ENCODE data around the gene CST1.
"Not testable (repeated sequence)": the region's sequence is repeated elsewhere in the genome, so short reads cannot be mapped to it uniquely, and the experiment has no call there.

The CST1 gene

GRCh38 chr20:23725102-23725501 is 25.6 kb downstream of the CST1 start:
- DNase-seq (ENCODE audit: insufficient read length), result no peak
- no peak for FAIRE-seq
- no peak for TF ChIP-seq TAF1 (IDR thresholded peaks at IDR 0.05; ENCODE audit: borderline replicate concordance, low read depth, low read length)

GRCh38 chr20:23723659-23724307 is 27.0 kb downstream of the CST1 start:
- not testable (repeated sequence) for DNase-seq (ENCODE audit: insufficient read length)
- peak; percentile 82 for FAIRE-seq

- FAIRE-seq, result not testable (repeated sequence)
These were observed 27.9 kb downstream of the CST1 start for GRCh38 chr20:23722851-23723250.

GRCh38 chr20:23721962-23722361 is 28.8 kb downstream of the CST1 start:
- DNase-seq (ENCODE audit: insufficient read length), result no peak
- TF ChIP-seq POLR2A (IDR thresholded peaks at IDR 0.05; ENCODE audit: low read depth, low read length) (no peak), POLR2AphosphoS5 (IDR thresholded peaks at IDR 0.05; ENCODE audit: low read depth, low read length) (no peak), TAF1 (IDR thresholded peaks at IDR 0.05; ENCODE audit: borderline replicate concordance, low read depth, low read length) (no peak)
- FAIRE-seq, result no peak

More at GRCh38 chr20:23722851-23723250, 27.9 kb downstream of the CST1 start:
- DNase-seq (ENCODE audit: insufficient read length), result not testable (repeated sequence)

- not testable (repeated sequence) for FAIRE-seq; DNase-seq (ENCODE audit: insufficient read length)
These were observed 31.4 kb downstream of the CST1 start for GRCh38 chr20:23719351-23719750.

- FAIRE-seq; DNase-seq (ENCODE audit: insufficient read length): not testable (repeated sequence)
These were observed 39.0 kb downstream of the CST1 start for GRCh38 chr20:23711778-23712177.

GRCh38 chr20:23710771-23711170 is 40.0 kb downstream of the CST1 start:
- TF ChIP-seq POLR2AphosphoS5 (IDR thresholded peaks at IDR 0.05; ENCODE audit: low read depth, low read length) (no peak), POLR2A (IDR thresholded peaks at IDR 0.05; ENCODE audit: low read depth, low read length) (no peak), TAF1 (IDR thresholded peaks at IDR 0.05; ENCODE audit: borderline replicate concordance, low read depth, low read length) (no peak)
- DNase-seq (ENCODE audit: insufficient read length) (no peak), FAIRE-seq (no peak)

GRCh38 chr20:23705895-23706294 is 44.8 kb downstream of the CST1 start:
- TF ChIP-seq TAF1 (IDR thresholded peaks at IDR 0.05; ENCODE audit: borderline replicate concordance, low read depth, low read length) (no peak), POLR2AphosphoS5 (IDR thresholded peaks at IDR 0.05; ENCODE audit: low read depth, low read length) (no peak), POLR2A (IDR thresholded peaks at IDR 0.05; ENCODE audit: low read depth, low read length) (no peak)
- DNase-seq (ENCODE audit: insufficient read length), result no peak
- FAIRE-seq, result no peak

- FAIRE-seq (no peak), DNase-seq (ENCODE audit: insufficient read length) (no peak)
- TF ChIP-seq TAF1 (IDR thresholded peaks at IDR 0.05; ENCODE audit: borderline replicate concordance, low read depth, low read length), result no peak
- TF ChIP-seq POLR2AphosphoS5 (IDR thresholded peaks at IDR 0.05; ENCODE audit: low read depth, low read length), result no peak
- TF ChIP-seq POLR2A (IDR thresholded peaks at IDR 0.05; ENCODE audit: low read depth, low read length), result no peak
These were observed 48.7 kb downstream of the CST1 start for GRCh38 chr20:23702021-23702420.

- DNase-seq (ENCODE audit: insufficient read length) (no peak), FAIRE-seq (no peak)
- TF ChIP-seq POLR2A (IDR thresholded peaks at IDR 0.05; ENCODE audit: low read depth, low read length) (no peak), TAF1 (IDR thresholded peaks at IDR 0.05; ENCODE audit: borderline replicate concordance, low read depth, low read length) (no peak), POLR2AphosphoS5 (IDR thresholded peaks at IDR 0.05; ENCODE audit: low read depth, low read length) (no peak)
These were observed 49.8 kb downstream of the CST1 start for GRCh38 chr20:23700931-23701330.

GRCh38 chr20:23697947-23698346 is 52.8 kb downstream of the CST1 start:
- FAIRE-seq (no peak), DNase-seq (ENCODE audit: insufficient read length) (no peak)

More at GRCh38 chr20:23697947-23698346, 52.8 kb downstream of the CST1 start:
- no peak for TF ChIP-seq POLR2AphosphoS5 (IDR thresholded peaks at IDR 0.05; ENCODE audit: low read depth, low read length)
- no peak for TF ChIP-seq TAF1 (IDR thresholded peaks at IDR 0.05; ENCODE audit: borderline replicate concordance, low read depth, low read length)
- TF ChIP-seq POLR2A (IDR thresholded peaks at IDR 0.05; ENCODE audit: low read depth, low read length), result no peak
